K562 (cell line): ENCODE results near the gene AJAP1. TPM values are rescaled to one million over a fixed set of nuclear protein-coding genes. Genes with fewer than 3 reads are reported as not detected.

Source experiments
- ATAC-seq: fragments of 200-7000 bp; cut with Tn5 transposase; 3 replicates; pipeline ENCODE4 v1.9.1; 2020; ENCODE audit warnings: moderate library complexity
- BruUV-seq: library from RNA; stranded (reverse); fragments of 400-500 nt; replicated peaks from 2 replicates; lab custom pipeline; 2021; lab: Mats Ljungman, UMichigan
- CTCF ChIA-PET: fragments of 300-600 bp; formaldehyde crosslinking; extraction: SDS; loops from one replicate; lab custom pipeline; 2021; ENCODE audit warnings: low intra/inter-chr PET ratio; lab: Yijun Ruan, JAX
- POLR2A ChIA-PET: fragments of 300-600, 350-650 bp; sonication (Branson Sonifier 250); formaldehyde crosslinking; extraction: SDS; loops from one replicate; lab custom pipeline; 2021; ENCODE audit warnings: antibody characterized with exemption, inconsistent platforms; lab: Yijun Ruan, JAX
- DNase-seq, 4 experiments: peaks; one replicate each; pipeline versions ENCODE4 v3.0.0 to v3.0.0-alpha.2; 2011 to 2018; ENCODE audit warnings: low spot score in 3 of 4, mixed read lengths in 3 of 4; ENCODE audit errors: extremely low read depth in 1 of 4
- FAIRE-seq: peaks from 2 replicates; lab custom pipeline; 2011; peaks lifted over from hg19 to GRCh38; lab: Jason Lieb, UNC
- H2AFZ ChIP-seq: 2 replicates; pipeline ENCODE4 v1.6.0; 2011; ENCODE audit warnings: low read depth, low read length, control low read depth, inconsistent platforms
- H3K27ac ChIP-seq: fragments of 200-600 bp; 3 replicates; pipeline ENCODE4 v1.8.0; 2011; ENCODE audit warnings: low read depth, mild to moderate bottlenecking, control low read depth, inconsistent platforms, low read length, moderate library complexity, mixed read lengths; ENCODE audit errors: extremely low read depth
- H3K27me3 ChIP-seq, 2 experiments: fragments of 300-600 bp in 1 of 2; 2 replicates in 1 of 2; 3 replicates in 1 of 2; pipeline versions ENCODE4 v1.6.0 to v1.8.0; 2011; ENCODE audit warnings: inconsistent platforms in 2 of 2, low read length in 2 of 2, mild to moderate bottlenecking in 1 of 2, mixed read lengths in 1 of 2, moderate library complexity in 1 of 2; ENCODE audit not compliant: control insufficient read depth in 2 of 2, insufficient read depth in 2 of 2
- H3K36me3 ChIP-seq: fragments of 300-600 bp; 3 replicates; pipeline ENCODE4 v1.8.0; 2011; ENCODE audit warnings: mild to moderate bottlenecking, low read length, inconsistent platforms; ENCODE audit not compliant: control insufficient read depth, insufficient read depth
- H3K4me1 ChIP-seq, 2 experiments: fragments of 200-600 bp in 1 of 2; replicated peaks in 1 of 2; 2 replicates in 1 of 2; 3 replicates in 1 of 2; pipeline versions ENCODE4 v1.5.1 to v1.8.0; 2011; ENCODE audit warnings: inconsistent platforms in 2 of 2, low read length in 2 of 2, mild to moderate bottlenecking in 1 of 2, mixed read lengths in 1 of 2, moderate library complexity in 1 of 2; ENCODE audit not compliant: control insufficient read depth in 2 of 2, insufficient read depth in 2 of 2
- H3K4me2 ChIP-seq: 2 replicates; pipeline ENCODE4 v1.6.1; 2011; ENCODE audit warnings: low read length, control low read depth, inconsistent platforms, mixed read lengths; ENCODE audit not compliant: insufficient read depth
- H3K4me3 ChIP-seq: fragments of 200-600 bp; sonication (generic), shearing (Covaris generic); 2 replicates; pipeline ENCODE4 v1.5.1; 2016; ENCODE audit warnings: control low read depth, inconsistent platforms
- H3K79me2 ChIP-seq: fragments of 200-600 bp; 3 replicates; pipeline ENCODE4 v1.8.0; 2011; ENCODE audit warnings: low read length, inconsistent platforms; ENCODE audit not compliant: control insufficient read depth, insufficient read depth
- H3K9ac ChIP-seq, 2 experiments: 2 replicates each; pipeline versions ENCODE4 v1.6.0 to v1.6.1; 2011; ENCODE audit warnings: low read depth in 2 of 2, low read length in 2 of 2, control low read depth in 1 of 2, inconsistent platforms in 1 of 2, mild to moderate bottlenecking in 1 of 2, mixed read lengths in 1 of 2; ENCODE audit not compliant: insufficient read depth in 1 of 2
- H3K9me1 ChIP-seq: one replicate; pipeline ENCODE4 v1.6.0; 2011; ENCODE audit warnings: inconsistent platforms, mild to moderate bottlenecking, low read length, moderate library complexity; ENCODE audit not compliant: control insufficient read depth, insufficient read depth
- H3K9me3 ChIP-seq: replicated peaks from 2 replicates; pipeline ENCODE4 v1.5.1; 2011; ENCODE audit warnings: low read depth, low read length, inconsistent platforms; ENCODE audit not compliant: control insufficient read depth, insufficient read depth
- H4K20me1 ChIP-seq: replicated peaks from 2 replicates; pipeline ENCODE4 v1.6.1; 2011; ENCODE audit warnings: low read length, inconsistent platforms, mixed read lengths; ENCODE audit not compliant: control insufficient read depth, insufficient read depth
- ADNP ChIP-seq: fragments of 200-800 bp; sonication (Bioruptor generic); IDR thresholded peaks from 2 replicates; pipeline ENCODE4 v1.6.1; 2016; ENCODE audit warnings: missing genetic modification characterization, missing compliant biosample characterization
- CLOCK ChIP-seq: fragments of 250-450 bp; sonication (Bioruptor Pico); IDR thresholded peaks from 2 replicates; pipeline ENCODE4 v1.4.0; 2020; ENCODE audit warnings: mild to moderate bottlenecking, moderate library complexity, borderline replicate concordance
- KLF1 ChIP-seq: fragments of 450-650 bp; IDR thresholded peaks from 2 replicates; pipeline ENCODE4 v1.6.1; 2016; ENCODE audit warnings: missing genetic modification characterization, missing compliant biosample characterization
- MNT ChIP-seq, 2 experiments: fragments of 450-650 bp; conservative IDR thresholded peaks; 2 replicates each; pipeline ENCODE4 v1.6.1; 2017; ENCODE audit warnings: mild to moderate bottlenecking in 2 of 2, moderate library complexity in 2 of 2
- ZNF324 ChIP-seq: fragments of 250-450 bp; sonication (Bioruptor Pico); IDR thresholded peaks from 2 replicates; pipeline ENCODE4 v1.4.0; 2020; ENCODE audit warnings: mild to moderate bottlenecking
- ZNF644 ChIP-seq: fragments of 200-800 bp; sonication (Bioruptor generic); IDR thresholded peaks from 2 replicates; pipeline ENCODE4 v1.6.1; 2016; ENCODE audit warnings: low read depth, missing genetic modification characterization, missing compliant biosample characterization
- WGBS: fragments of 100-300 bp; shearing (Covaris generic); methylation state at CpG from one replicate; pipeline ENCODE4 v1.1.6; 2016; ENCODE audit warnings: low coverage, mixed read lengths; ENCODE audit not compliant: insufficient coverage; ENCODE audit errors: missing lambda C conversion rate; 5-methylcytosine and 5-hydroxymethylcytosine counted together
- in situ Hi-C: fragments of 300-500 bp; cut with MboI; formaldehyde crosslinking; loops from 4 replicates; pipeline ENCODE4 v1.15.0; 2018; ENCODE audit warnings: inconsistent platforms, mixed read lengths
- intact Hi-C: fragments of 100-400 bp; cut with micrococcal nuclease; formaldehyde crosslinking; loops from 2 replicates; pipeline ENCODE4 v1.14.2; 2022
- polyA plus RNA-seq, 8 experiments: library from polyadenylated mRNA; depleted of rRNA in 4 of 8; stranded (reverse) in 5 of 8; unstranded in 3 of 8; fragments of >200 nt; fragmentation: Nextera tagmentation in 2 of 8; fragmentation: Illumina TruSeq in 1 of 8; extraction: Ambion mirVana in 2 of 8; extraction: Trizol in 1 of 8; gene quantifications; 2 replicates each; pipeline versions ENCODE4 v1.2.1 to v1.2.3, GENCODE V29; 2011 to 2014; ENCODE audit warnings: inconsistent platforms in 1 of 8, missing spikeins in 1 of 8
- total RNA-seq, 7 experiments: library from RNA; depleted of rRNA in 6 of 7; stranded (reverse); fragments of >200 nt in 6 of 7; fragmentation: Illumina TruSeq in 2 of 7; extraction: Trizol in 2 of 7; gene quantifications; 2 replicates each; pipeline versions ENCODE4 v1.2.1 to v1.2.3, GENCODE V29; 2011 to 2021; ENCODE audit warnings: low replicate concordance in 1 of 7

The AJAP1 gene
- total and polyA plus RNA-seq, 9 of the 15 experiments (the other 6 are each of a cell fraction or from before 2014, with no cell fraction given): not detected

GRCh38 chr1:4611563-4612341 is 42.7 kb upstream of the AJAP1 start:
- DNase-seq (no peak), FAIRE-seq (no peak), ATAC-seq (no peak)
- Histone ChIP-seq H3K4me1 (no peaks in the 10 kb centered on the region), H3K4me2 (no peak overlapping the region), H4K20me1 (no peaks in the 10 kb centered on the region), H3K9me1 (no peaks in the 10 kb centered on the region), H3K9me3 (no peaks in the 10 kb centered on the region), H3K27me3 (peaks cover 0 to 21% of the 10 kb centered on the region in 2 experiments; a peak in 3 of 5 replicates), H3K36me3 (no peaks in the 10 kb centered on the region), H3K27ac (no peak overlapping the region), H3K4me3 (no peak overlapping the region), H3K79me2 (no peaks in the 10 kb centered on the region), H3K9ac (no peak overlapping the region), H2AFZ (no peak overlapping the region)
- no TSS peak for BruUV-seq
- TF ChIP-seq ZNF644 (tag): no peak
- TF ChIP-seq CLOCK: no peak
- no peak for TF ChIP-seq ZNF324
- no peak for TF ChIP-seq KLF1 (tag)
- no peak for TF ChIP-seq ADNP
- no peak for TF ChIP-seq MNT (conservative IDR thresholded peaks at IDR 0.05)
- intact Hi-C loops (no loop called here), in situ Hi-C loops (no loop called here)
- ChIA-PET CTCF (no interaction called here), POLR2A (interaction anchor here (1.0 kb wide), 1 partner anchor 183 kb away, joined by 3 read pairs; no protein-coding TSS in a partner anchor)
- WGBS: 3% methylated on average over 24 of the region's 24 CpGs
